Measurements from ENCODE around the gene ANKIB1. TPM values are rescaled to one million over a fixed set of nuclear protein-coding genes. Genes with fewer than 3 reads are reported as not detected.

ANKIB1 gene
- polyA plus RNA-seq, 1 donor (not counting 4 experiments of a cell fraction or from before 2014, with no cell fraction given) = 37.0 TPM

DNA sequence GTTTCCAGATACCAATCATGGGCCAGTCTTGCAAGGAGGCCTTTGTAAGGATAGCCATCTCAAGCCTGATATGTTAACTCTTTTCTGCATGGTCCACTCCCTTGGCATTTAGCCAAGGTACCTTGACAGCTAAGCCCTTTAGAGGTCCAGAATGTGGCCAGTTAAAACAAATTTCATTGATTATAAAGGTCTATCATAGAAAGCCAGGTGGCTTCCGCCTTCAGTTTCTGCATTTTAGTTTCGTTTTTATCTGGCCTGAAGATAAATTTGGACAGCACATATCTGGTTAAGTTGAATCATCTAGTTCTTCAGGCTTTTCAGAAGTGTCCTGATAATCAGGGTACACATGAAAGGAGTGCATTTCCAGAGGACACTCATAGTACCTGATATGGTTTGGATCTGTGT lies 30.7 kb downstream of the ANKIB1 start:
- H3K9ac ChIP-seq (ENCODE audit: control insufficient read depth, extremely low read depth, insufficient read depth, low read length) = no peak overlapping the region
- dilution Hi-C loops (cut with MboI; ENCODE audit: extremely low pct_ligation_motif_present, low sequenced_read_pairs) = no loop called here
- FAIRE-seq (no peak), DNase-seq (ENCODE audit: low read depth, low spot score) (no peak)
- H3K9me3 ChIP-seq (ENCODE audit: control insufficient read depth, low read depth, low read length) = no peaks in the 10 kb centered on the region
- TF ChIP-seq, protein P1, sequence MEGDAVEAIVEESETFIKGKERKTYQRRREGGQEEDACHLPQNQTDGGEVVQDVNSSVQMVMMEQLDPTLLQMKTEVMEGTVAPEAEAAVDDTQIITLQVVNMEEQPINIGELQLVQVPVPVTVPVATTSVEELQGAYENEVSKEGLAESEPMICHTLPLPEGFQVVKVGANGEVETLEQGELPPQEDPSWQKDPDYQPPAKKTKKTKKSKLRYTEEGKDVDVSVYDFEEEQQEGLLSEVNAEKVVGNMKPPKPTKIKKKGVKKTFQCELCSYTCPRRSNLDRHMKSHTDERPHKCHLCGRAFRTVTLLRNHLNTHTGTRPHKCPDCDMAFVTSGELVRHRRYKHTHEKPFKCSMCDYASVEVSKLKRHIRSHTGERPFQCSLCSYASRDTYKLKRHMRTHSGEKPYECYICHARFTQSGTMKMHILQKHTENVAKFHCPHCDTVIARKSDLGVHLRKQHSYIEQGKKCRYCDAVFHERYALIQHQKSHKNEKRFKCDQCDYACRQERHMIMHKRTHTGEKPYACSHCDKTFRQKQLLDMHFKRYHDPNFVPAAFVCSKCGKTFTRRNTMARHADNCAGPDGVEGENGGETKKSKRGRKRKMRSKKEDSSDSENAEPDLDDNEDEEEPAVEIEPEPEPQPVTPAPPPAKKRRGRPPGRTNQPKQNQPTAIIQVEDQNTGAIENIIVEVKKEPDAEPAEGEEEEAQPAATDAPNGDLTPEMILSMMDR (optimal IDR thresholded peaks at IDR 0.05 in 1 of 3, IDR thresholded peaks at IDR 0.05 in 1 of 3, conservative IDR thresholded peaks at IDR 0.05 in 1 of 3; ENCODE audit: extremely low read depth in 1 of 3, insufficient read depth in 2 of 3, low read length in 3 of 3) = no peak
- TF ChIP-seq EZH2 (IDR thresholded peaks at IDR 0.05; ENCODE audit: low read length) = no peak
- H3K4me3 ChIP-seq (ENCODE audit: control insufficient read depth in 2 of 3, extremely low read depth in 1 of 3, insufficient read depth in 2 of 3, low read depth in 1 of 3, low read length in 3 of 3) = no peak overlapping the region
- H4K20me1 ChIP-seq (ENCODE audit: control insufficient read depth, extremely low read depth, insufficient read depth, low read length) = no peaks in the 10 kb centered on the region
- no peak overlapping the region for H3K4me2 ChIP-seq (ENCODE audit: control insufficient read depth, extremely low read depth, insufficient read depth, low read depth, low read length)
- no peak overlapping the region for H2AFZ ChIP-seq (ENCODE audit: control insufficient read depth, low read length)
- H3K36me3 ChIP-seq (ENCODE audit: control insufficient read depth in 2 of 2, extremely low read depth in 1 of 2, insufficient read depth in 2 of 2, low read length in 2 of 2) = no peaks in the 10 kb centered on the region
- H3K79me2 ChIP-seq (ENCODE audit: control insufficient read depth, insufficient read depth, low read length) = peaks cover 53% of the 10 kb centered on the region
- no peaks in the 10 kb centered on the region for H3K27me3 ChIP-seq (ENCODE audit: control insufficient read depth, extremely low read depth, insufficient read depth, low read length)
- peaks cover 8% of the 10 kb centered on the region for H3K4me1 ChIP-seq (ENCODE audit: control insufficient read depth, extremely low read depth, insufficient read depth, low read length)
- H3K27ac ChIP-seq (ENCODE audit: control insufficient read depth, insufficient read depth, low read length) = no peak overlapping the region
- no peaks in the 10 kb centered on the region for H3K9me1 ChIP-seq (ENCODE audit: control insufficient read depth, extremely low read depth, insufficient read depth, low read length)

DNA sequence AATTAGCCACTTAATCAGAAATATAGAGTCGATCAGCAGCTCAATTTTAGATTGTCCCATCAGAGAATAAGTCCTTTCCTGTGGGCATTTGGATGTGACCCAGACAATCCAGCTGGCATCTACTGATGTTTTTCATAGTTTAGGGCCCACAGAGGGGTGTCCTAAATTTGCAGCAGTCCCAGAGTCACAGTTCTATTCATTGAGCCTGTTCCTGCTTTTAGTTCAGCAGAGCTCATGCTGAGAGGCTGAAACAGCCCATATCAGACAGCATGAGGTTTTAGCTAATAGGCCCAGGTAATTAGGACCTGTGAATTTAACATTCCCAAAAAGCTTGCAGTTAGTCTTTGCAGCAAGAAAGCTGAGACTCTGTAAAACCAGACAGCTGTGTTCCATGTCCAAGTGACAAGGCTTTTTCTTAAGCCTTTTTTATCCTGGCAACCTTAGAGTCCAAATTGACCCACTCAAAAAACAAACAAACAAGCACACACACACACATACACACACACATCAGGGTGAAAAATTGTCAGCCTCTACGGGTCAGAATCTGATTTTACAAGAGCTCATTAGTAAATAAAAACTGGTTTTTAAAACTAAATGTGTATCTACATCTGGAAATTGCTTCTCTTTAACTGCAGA lies 33.7 kb downstream of the ANKIB1 start:
- Histone ChIP-seq H3K9ac (ENCODE audit: control insufficient read depth, extremely low read depth, insufficient read depth, low read length) (no peak overlapping the region), H4K20me1 (ENCODE audit: control insufficient read depth, extremely low read depth, insufficient read depth, low read length) (no peaks in the 10 kb centered on the region), H3K27me3 (ENCODE audit: control insufficient read depth, extremely low read depth, insufficient read depth, low read length) (no peaks in the 10 kb centered on the region), H3K27ac (ENCODE audit: control insufficient read depth, insufficient read depth, low read length) (no peak overlapping the region), H3K4me1 (ENCODE audit: control insufficient read depth, extremely low read depth, insufficient read depth, low read length) (peaks cover 8% of the 10 kb centered on the region), H3K79me2 (ENCODE audit: control insufficient read depth, insufficient read depth, low read length) (peaks cover 47% of the 10 kb centered on the region), H3K4me2 (ENCODE audit: control insufficient read depth, extremely low read depth, insufficient read depth, low read depth, low read length) (no peak overlapping the region), H3K36me3 (ENCODE audit: control insufficient read depth in 2 of 2, extremely low read depth in 1 of 2, insufficient read depth in 2 of 2, low read length in 2 of 2) (no peaks in the 10 kb centered on the region), H2AFZ (ENCODE audit: control insufficient read depth, low read length) (no peak overlapping the region), H3K4me3 (ENCODE audit: control insufficient read depth in 2 of 3, extremely low read depth in 1 of 3, insufficient read depth in 2 of 3, low read depth in 1 of 3, low read length in 3 of 3) (no peak overlapping the region), H3K9me1 (ENCODE audit: control insufficient read depth, extremely low read depth, insufficient read depth, low read length) (no peaks in the 10 kb centered on the region), H3K9me3 (ENCODE audit: control insufficient read depth, low read depth, low read length) (no peaks in the 10 kb centered on the region)
- TF ChIP-seq, protein P1 (optimal IDR thresholded peaks at IDR 0.05 in 1 of 3, IDR thresholded peaks at IDR 0.05 in 1 of 3, conservative IDR thresholded peaks at IDR 0.05 in 1 of 3; ENCODE audit: extremely low read depth in 1 of 3, insufficient read depth in 2 of 3, low read length in 3 of 3) = no peak
- no peak for TF ChIP-seq EZH2 (IDR thresholded peaks at IDR 0.05; ENCODE audit: low read length)
- dilution Hi-C loops (cut with MboI; ENCODE audit: extremely low pct_ligation_motif_present, low sequenced_read_pairs) = no loop called here
- DNase-seq (ENCODE audit: low read depth, low spot score) (no peak), FAIRE-seq (no peak)
